H1 (cell line): Measurements from ENCODE around the gene QRICH1. TPM values are rescaled to one million over a fixed set of nuclear protein-coding genes. Genes with fewer than 3 reads are reported as not detected.
A peak's percentile ranks its signal among the peaks of the same experiment; 100 is the strongest.

ENCODE experiments used
- ASH2L ChIP-seq: fragments of 200-600, 300-600 bp; sonication (generic); IDR thresholded peaks from one replicate; pipeline ENCODE4 v1.7.1; 2017; ENCODE audit warnings: low read length
- BACH1 ChIP-seq: IDR thresholded peaks from 2 replicates; pipeline ENCODE4 v1.6.1; 2012; ENCODE audit warnings: low read length, improper control_type of control experiment
- CEBPB ChIP-seq: IDR thresholded peaks from 2 replicates; pipeline ENCODE4 v1.6.1; 2012; ENCODE audit warnings: low read depth, low read length
- CHD1 ChIP-seq: IDR thresholded peaks from 2 replicates; pipeline ENCODE4 v1.6.1; 2012; ENCODE audit warnings: low read depth, low read length, improper control_type of control experiment
- CTBP2 ChIP-seq: IDR thresholded peaks from 2 replicates; pipeline ENCODE4 v1.7.0; 2011; ENCODE audit warnings: borderline replicate concordance, mild to moderate bottlenecking, moderate library complexity, mixed read lengths, low read length; ENCODE audit not compliant: insufficient read depth, insufficient read length
- E2F6 ChIP-seq: IDR thresholded peaks from 2 replicates; pipeline ENCODE4 v1.6.1; 2012; ENCODE audit warnings: inconsistent platforms
- EGR1 ChIP-seq: IDR thresholded peaks from 2 replicates; pipeline ENCODE4 v1.6.1; 2011; ENCODE audit warnings: low read depth, low read length, borderline replicate concordance
- FOSL1 ChIP-seq: IDR thresholded peaks from 2 replicates; pipeline ENCODE4 v1.6.1; 2011; ENCODE audit warnings: mild to moderate bottlenecking, low read depth, low read length, moderate library complexity; ENCODE audit not compliant: insufficient read depth
- GABPA ChIP-seq: IDR thresholded peaks from 2 replicates; pipeline ENCODE4 v1.6.1; 2011; ENCODE audit warnings: mild to moderate bottlenecking, low read length, moderate library complexity, borderline replicate concordance; ENCODE audit not compliant: insufficient read depth
- GTF2F1 ChIP-seq: IDR thresholded peaks from 2 replicates; pipeline ENCODE4 v1.6.1; 2012; ENCODE audit warnings: low read depth, low read length, improper control_type of control experiment, borderline replicate concordance
- HDAC6 ChIP-seq: IDR thresholded peaks from one replicate; pipeline ENCODE4 v1.7.1; 2012; ENCODE audit warnings: low read depth, mild to moderate bottlenecking, inconsistent platforms, low read length, moderate library complexity
- JUND ChIP-seq: IDR thresholded peaks from 2 replicates; pipeline ENCODE4 v1.6.1; 2011; ENCODE audit warnings: mild to moderate bottlenecking, improper control_type of control experiment, low read length
- MAX ChIP-seq: IDR thresholded peaks from 2 replicates; pipeline ENCODE4 v1.6.1; 2012; ENCODE audit warnings: inconsistent platforms
- POLR2A ChIP-seq, 2 experiments: IDR thresholded peaks; 1 replicate in 1 of 2; 2 replicates in 1 of 2; pipeline ENCODE4 v1.6.1; 2011; ENCODE audit warnings: low read depth in 2 of 2, low read length in 2 of 2, mild to moderate bottlenecking in 2 of 2; ENCODE audit errors: control extremely low read depth in 1 of 2
- POLR2AphosphoS5 ChIP-seq: IDR thresholded peaks from 2 replicates; pipeline ENCODE4 v1.6.1; 2011; ENCODE audit warnings: low read depth, low read length
- SAP30 ChIP-seq: fragments of 300-600 bp; sonication (generic); IDR thresholded peaks from 2 replicates; pipeline ENCODE4 v1.7.1; 2012; ENCODE audit warnings: low read length, moderate library complexity, mild to moderate bottlenecking, inconsistent platforms; ENCODE audit not compliant: insufficient read depth, insufficient replicate concordance
- SIRT6 ChIP-seq: IDR thresholded peaks from one replicate; pipeline ENCODE4 v1.7.1; 2012; ENCODE audit warnings: low read length, inconsistent platforms
- SP1 ChIP-seq: IDR thresholded peaks from 2 replicates; pipeline ENCODE4 v1.6.1; 2011; ENCODE audit warnings: low read depth, low read length
- TAF1 ChIP-seq: IDR thresholded peaks from 2 replicates; pipeline ENCODE4 v1.6.1; 2011; ENCODE audit warnings: mild to moderate bottlenecking, low read depth, low read length
- TBP ChIP-seq: IDR thresholded peaks from 2 replicates; pipeline ENCODE4 v1.6.1; 2011; ENCODE audit warnings: low read depth, low read length, improper control_type of control experiment
- TCF12 ChIP-seq: IDR thresholded peaks from 2 replicates; pipeline ENCODE4 v1.6.1; 2011; ENCODE audit warnings: low read depth, mild to moderate bottlenecking, low read length
- TEAD4 ChIP-seq: IDR thresholded peaks from 2 replicates; pipeline ENCODE4 v1.6.1; 2012; ENCODE audit warnings: low read depth, low read length, inconsistent platforms, mixed read lengths
- USF2 ChIP-seq: IDR thresholded peaks from 2 replicates; pipeline ENCODE4 v1.6.1; 2011; ENCODE audit warnings: low read length, improper control_type of control experiment
- YY1 ChIP-seq: IDR thresholded peaks from 2 replicates; pipeline ENCODE4 v1.6.1; 2011; ENCODE audit warnings: low read depth, mild to moderate bottlenecking, low read length
- ZNF274 ChIP-seq: IDR thresholded peaks from 2 replicates; pipeline ENCODE4 v1.7.0; 2012; ENCODE audit warnings: low read length, borderline replicate concordance; ENCODE audit errors: extremely low read depth
- polyA plus RNA-seq, 7 experiments: library from polyadenylated mRNA; depleted of rRNA in 3 of 7; stranded (reverse) in 5 of 7; unstranded in 2 of 7; fragments of >200 nt in 5 of 7; fragments of 200-250 nt in 2 of 7; gene quantifications; 1 replicate in 5 of 7; 2 replicates in 1 of 7; 4 replicates in 1 of 7; pipeline versions ENCODE4 v1.2.1 to v1.2.3, GENCODE V29; 2011 to 2013; ENCODE audit warnings: missing spikeins in 2 of 7, mixed read lengths in 2 of 7
- total RNA-seq: library from RNA; stranded (reverse); fragmentation: NEBNext Ultra II Directional; extraction: Animal tissue kit (Norgen Biotek cat#: 25700); gene quantifications from 2 replicates; pipeline ENCODE4 v1.2.1, GENCODE V29; 2021

QRICH1 gene
- total and polyA plus RNA-seq, 2 of the 8 experiments (the other 6 are each of a cell fraction or from before 2014, with no cell fraction given): 128 to 142 TPM

- TF ChIP-seq GTF2F1 (0 out of 2 replicates have a peak, but pooled peaks have one; percentile 62), MAX (peak; percentile 70), E2F6 (no peak), TBP (peak; percentile 96), TEAD4 (no peak), CTBP2 (no peak), SP1 (peak; percentile 70; the same call in 1 of the 2 replicates), HDAC6 (no peak), ASH2L (no peak), JUND (no peak), BACH1 (no peak), CHD1 (no peak), POLR2AphosphoS5 (peak; percentile 99), YY1 (peak; percentile 84), USF2 (no peak), POLR2A (IDR thresholded peaks at IDR 0.05; ENCODE audit: control extremely low read depth in 1 of 2, low read depth in 2 of 2, low read length in 2 of 2) (peak in 1 of 2 experiments; percentile 95; a peak in 2 of 3 replicates), ZNF274 (no peak), GABPA (no peak), EGR1 (no peak), TAF1 (peak; percentile 96), SIRT6 (no peak), FOSL1 (no peak), TCF12 (no peak), CEBPB (no peak), SAP30 (no peak)
Observed at GRCh38 chr3:49021213-49021812, 72.6 kb downstream of the QRICH1 start (continued).
